HL-60 (cell line): ENCODE measurements around the gene SAP30BP.

Source experiments
- CTCF ChIP-seq: IDR thresholded peaks from one replicate; pipeline ENCODE4 v1.5.1; 2011; ENCODE audit warnings: low read length, control low read depth, inconsistent platforms; ENCODE audit not compliant: insufficient read depth
- GABPA ChIP-seq: IDR thresholded peaks from 2 replicates; pipeline ENCODE4 v1.6.1; 2012; ENCODE audit warnings: low read depth
- POLR2AphosphoS5 ChIP-seq: IDR thresholded peaks from 2 replicates; pipeline ENCODE4 v1.6.1; 2012; ENCODE audit warnings: low read depth
- REST ChIP-seq: IDR thresholded peaks from 2 replicates; pipeline ENCODE4 v1.6.1; 2012; ENCODE audit warnings: low read depth; ENCODE audit not compliant: insufficient replicate concordance
- SPI1 ChIP-seq: IDR thresholded peaks from 2 replicates; pipeline ENCODE4 v1.6.1; 2012; ENCODE audit warnings: low read depth, mild to moderate bottlenecking, borderline replicate concordance

GRCh38 chr17:75722076-75722475 is 54.9 kb downstream of the SAP30BP start:
- TF ChIP-seq POLR2AphosphoS5 (no peak), CTCF (no peak), GABPA (no peak), REST (no peak), SPI1 (no peak)
